Skeletal muscle cell (primary cell): Measurements from ENCODE around the gene NPY.

Experiments
- DNase-seq: peaks from one replicate; pipeline ENCODE4 v3.0.0-alpha.2; 2010; ENCODE audit warnings: low read depth
- H3K4me3 ChIP-seq: 2 replicates; pipeline ENCODE4 v1.5.1; 2011; ENCODE audit warnings: low read depth, mild to moderate bottlenecking, control low read depth, low read length, moderate library complexity

Gene NPY

GRCh38 chr7:24307326-24307725 lies 23.3 kb downstream of the NPY start:
- no peak for DNase-seq

DNA sequence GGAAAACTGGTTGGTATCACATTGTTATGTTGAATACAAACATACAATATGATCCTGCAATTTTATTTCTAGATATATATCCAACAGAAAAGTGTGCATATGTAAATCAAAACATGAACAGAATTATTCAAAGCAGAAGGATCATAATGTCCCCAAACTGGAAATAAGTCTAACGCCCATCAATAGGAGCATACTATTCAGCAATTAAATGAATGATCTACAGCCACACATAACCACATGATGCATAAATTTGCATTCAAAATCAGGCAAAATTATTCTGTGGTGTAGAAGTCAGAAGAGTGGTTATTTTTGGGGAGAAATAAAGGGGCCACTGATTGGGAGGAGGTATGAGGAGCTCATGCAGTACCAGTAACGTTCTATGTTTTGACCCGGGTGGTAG lies 28.6 kb downstream of the NPY start:
- H3K4me3 ChIP-seq: no peak overlapping the region
- DNase-seq: no peak

More at GRCh38 chr7:24307326-24307725, 23.3 kb downstream of the NPY start:
- no peak overlapping the region for H3K4me3 ChIP-seq

- no peak overlapping the region for H3K4me3 ChIP-seq
- DNase-seq: no peak
Measured at GRCh38 chr7:24313777-24314176, 29.8 kb downstream of the NPY start.

DNA sequence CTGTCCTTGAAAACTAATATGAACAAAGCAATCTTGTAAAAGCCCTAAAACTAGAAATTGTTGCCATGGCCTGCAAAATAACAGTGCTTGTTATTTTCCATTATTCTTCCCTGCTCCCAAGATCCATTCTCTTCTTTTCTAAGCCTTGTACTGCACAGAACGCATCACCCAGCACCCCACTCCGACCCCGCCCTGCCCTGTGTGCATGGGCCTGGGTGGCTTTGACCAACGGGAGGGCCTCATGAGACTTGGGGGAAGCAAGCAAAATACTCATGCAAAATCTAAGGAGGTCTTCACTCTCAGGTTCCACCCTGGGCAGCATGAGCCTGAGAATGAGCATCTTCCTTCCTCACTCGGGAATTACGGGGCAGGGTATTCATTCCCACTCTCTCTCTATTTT lies 32.4 kb downstream of the NPY start:
- no peak for DNase-seq
- no peak overlapping the region for H3K4me3 ChIP-seq

DNA sequence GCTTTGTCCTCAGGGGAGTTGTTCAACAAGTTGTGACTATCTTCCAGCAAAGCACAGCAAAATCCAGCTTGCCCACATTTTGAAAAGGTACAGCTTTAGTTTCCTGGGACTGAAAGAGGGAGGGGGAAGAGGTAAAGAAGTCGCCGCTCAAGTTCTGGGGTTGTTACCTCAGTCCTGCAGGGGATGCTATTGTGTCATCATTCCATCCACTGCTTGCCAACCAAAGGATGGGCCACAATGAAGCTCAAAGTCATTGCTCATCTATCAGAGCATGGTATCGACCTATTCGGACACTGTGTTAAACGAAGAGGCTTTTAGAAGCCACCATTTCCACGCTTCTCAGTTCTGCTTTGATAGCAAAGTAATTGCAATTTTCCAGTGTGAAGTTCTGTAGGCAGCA lies 34.3 kb downstream of the NPY start:
- no peak for DNase-seq
- H3K4me3 ChIP-seq: no peak overlapping the region

- DNase-seq: no peak
- H3K4me3 ChIP-seq: no peak overlapping the region
Measured at GRCh38 chr7:24319209-24319608, 35.2 kb downstream of the NPY start.

DNA sequence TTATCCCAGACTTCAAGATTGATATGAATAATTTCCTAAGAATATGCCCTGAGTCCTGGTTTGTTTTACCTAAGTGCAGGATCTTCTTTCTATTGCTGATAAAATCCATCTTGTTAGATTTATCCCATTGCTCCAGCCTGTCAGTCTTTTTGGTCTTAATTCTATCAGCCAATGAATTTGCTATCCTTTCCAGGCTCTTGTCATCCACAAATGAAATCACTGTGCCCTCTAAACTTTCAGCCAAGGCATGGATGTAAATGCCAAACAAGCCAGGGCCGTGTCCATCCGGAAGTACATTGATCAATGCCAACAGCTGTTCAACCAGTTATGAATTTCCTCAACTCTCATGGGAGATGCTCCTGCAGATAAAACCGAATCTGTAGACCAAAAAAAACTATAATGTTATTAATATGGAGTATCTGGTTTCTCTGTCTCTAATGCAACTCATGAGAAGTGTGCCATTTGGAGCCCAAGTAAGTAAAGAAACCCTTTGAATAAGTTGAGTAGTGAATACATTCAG lies 40.0 kb downstream of the NPY start:
- DNase-seq: no peak
- H3K4me3 ChIP-seq: no peak overlapping the region

- DNase-seq: no peak
- H3K4me3 ChIP-seq: no peak overlapping the region
Measured at GRCh38 chr7:24325708-24326107, 41.7 kb downstream of the NPY start.

- no peak for DNase-seq
- H3K4me3 ChIP-seq: no peak overlapping the region
Measured at GRCh38 chr7:24328050-24328449, 44.1 kb downstream of the NPY start.

DNA sequence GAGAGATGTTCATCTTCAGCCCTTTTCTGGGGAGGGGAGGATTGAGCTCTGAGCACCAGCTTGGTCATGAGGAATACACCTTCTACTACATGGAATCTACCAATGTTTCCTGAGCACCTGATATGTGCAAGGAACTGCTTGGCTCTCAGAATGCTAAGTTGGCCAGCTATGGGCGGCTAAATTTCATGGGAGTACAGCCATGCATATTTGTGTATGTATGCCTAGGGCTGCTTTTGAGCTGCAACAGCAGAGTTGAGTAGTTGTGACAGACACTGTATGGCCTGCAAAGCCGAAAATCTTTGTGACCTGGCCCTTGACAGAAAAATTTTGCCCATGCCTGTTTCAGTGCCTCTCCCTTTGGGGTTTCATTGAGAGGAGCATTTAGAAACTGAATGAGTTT lies 44.9 kb downstream of the NPY start:
- no peak overlapping the region for H3K4me3 ChIP-seq
- no peak for DNase-seq

GRCh38 chr7:24334012-24334411 lies 50.0 kb downstream of the NPY start:
- no peak overlapping the region for H3K4me3 ChIP-seq
- no peak for DNase-seq

DNA sequence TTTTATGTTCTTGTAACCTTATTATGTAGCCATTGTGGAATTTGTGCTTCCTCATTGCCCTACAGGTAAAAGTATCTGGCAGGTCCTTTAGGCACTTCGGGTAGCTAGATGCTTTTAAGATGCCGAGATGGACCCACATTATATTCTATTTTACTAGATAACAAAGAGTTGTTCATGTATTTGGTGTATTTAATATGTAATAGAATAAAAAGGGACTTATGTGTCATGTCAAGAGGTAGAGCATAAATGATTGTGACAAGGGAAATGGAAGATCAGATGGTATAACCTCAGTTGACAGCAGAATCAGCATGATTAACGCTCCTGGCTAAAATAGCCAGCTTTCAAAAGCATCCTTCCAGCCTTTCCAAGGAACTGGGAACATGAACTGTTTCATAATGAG lies 50.6 kb downstream of the NPY start:
- H3K4me3 ChIP-seq: no peak overlapping the region
- DNase-seq: no peak

GRCh38 chr7:24336461-24336860 lies 52.5 kb downstream of the NPY start:
- no peak overlapping the region for H3K4me3 ChIP-seq
- no peak for DNase-seq

- H3K4me3 ChIP-seq: no peak overlapping the region
- DNase-seq: no peak
Measured at GRCh38 chr7:24337180-24337579, 53.2 kb downstream of the NPY start.

- no peak for DNase-seq
Measured at GRCh38 chr7:24339575-24339974, 55.6 kb downstream of the NPY start.

GRCh38 chr7:24340727-24341126 lies 56.7 kb downstream of the NPY start:
- no peak for DNase-seq
- H3K4me3 ChIP-seq: no peak overlapping the region

More at GRCh38 chr7:24339575-24339974, 55.6 kb downstream of the NPY start:
- no peak overlapping the region for H3K4me3 ChIP-seq
